K562 (cell line): ENCODE measurements around the gene ART1.

Experiments used
- KAT2B ChIP-seq: IDR thresholded peaks from one replicate; pipeline ENCODE4 v1.6.1; 2012; ENCODE audit warnings: low read depth, mild to moderate bottlenecking, control low read depth, inconsistent platforms, low read length, moderate library complexity
- MAFK ChIP-seq: IDR thresholded peaks from 2 replicates; pipeline ENCODE4 v1.6.1; 2011; ENCODE audit warnings: low read length, improper control_type of control experiment
- NR2C1 ChIP-seq, 2 experiments: fragments of 450-650 bp; IDR thresholded peaks; 2 replicates each; pipeline ENCODE4 v1.6.1; 2017; ENCODE audit warnings: mild to moderate bottlenecking in 2 of 2, antibody characterized with exemption in 1 of 2, inconsistent platforms in 1 of 2, missing compliant biosample characterization in 1 of 2, missing genetic modification characterization in 1 of 2
- POLR2A ChIP-seq: fragments of 450-650 bp; conservative IDR thresholded peaks from 2 replicates; pipeline ENCODE4 v1.6.1; 2016

DNA sequence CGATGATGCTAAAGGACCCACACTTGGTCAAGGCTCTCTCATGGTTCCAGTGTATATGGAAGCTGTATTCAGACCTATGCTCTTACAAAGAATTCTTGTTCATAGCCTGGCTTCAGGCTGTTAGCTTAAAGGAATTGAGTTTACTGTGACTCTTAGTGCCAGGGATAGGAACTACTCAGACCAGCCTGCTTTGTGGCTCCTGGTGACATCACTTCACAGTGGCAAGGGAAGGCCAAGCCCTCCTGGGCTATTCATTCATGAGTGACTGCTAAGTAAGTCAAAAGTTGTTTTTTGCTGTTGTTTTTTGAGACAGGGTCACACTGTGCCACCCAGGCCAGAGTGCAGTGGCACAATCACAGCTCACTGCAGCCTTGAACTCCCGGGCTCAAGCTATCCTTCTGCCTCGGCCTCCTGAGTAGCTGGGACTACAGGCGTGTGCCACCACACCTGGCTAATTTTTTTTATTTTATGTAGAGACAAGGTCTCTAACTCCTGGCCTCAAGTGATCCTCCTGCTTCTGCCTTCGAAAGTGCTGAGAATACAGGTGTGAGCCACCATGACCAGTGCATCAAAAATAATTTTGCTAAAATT is 12.8 kb upstream of the ART1 start:
- TF ChIP-seq MAFK, result no peak
- TF ChIP-seq NR2C1 (IDR thresholded peaks at IDR 0.05), result no peak
- no peak for TF ChIP-seq NR2C1 (tag; IDR thresholded peaks at IDR 0.05)
- TF ChIP-seq KAT2B, result no peak
- TF ChIP-seq POLR2A, result no peak
